ENCODE results near the gene BCCIP.

BCCIP gene

GRCh38 chr10:125797994-125798662, 25.2 kb upstream of the BCCIP start:
- DNase-seq, result no peak

DNA sequence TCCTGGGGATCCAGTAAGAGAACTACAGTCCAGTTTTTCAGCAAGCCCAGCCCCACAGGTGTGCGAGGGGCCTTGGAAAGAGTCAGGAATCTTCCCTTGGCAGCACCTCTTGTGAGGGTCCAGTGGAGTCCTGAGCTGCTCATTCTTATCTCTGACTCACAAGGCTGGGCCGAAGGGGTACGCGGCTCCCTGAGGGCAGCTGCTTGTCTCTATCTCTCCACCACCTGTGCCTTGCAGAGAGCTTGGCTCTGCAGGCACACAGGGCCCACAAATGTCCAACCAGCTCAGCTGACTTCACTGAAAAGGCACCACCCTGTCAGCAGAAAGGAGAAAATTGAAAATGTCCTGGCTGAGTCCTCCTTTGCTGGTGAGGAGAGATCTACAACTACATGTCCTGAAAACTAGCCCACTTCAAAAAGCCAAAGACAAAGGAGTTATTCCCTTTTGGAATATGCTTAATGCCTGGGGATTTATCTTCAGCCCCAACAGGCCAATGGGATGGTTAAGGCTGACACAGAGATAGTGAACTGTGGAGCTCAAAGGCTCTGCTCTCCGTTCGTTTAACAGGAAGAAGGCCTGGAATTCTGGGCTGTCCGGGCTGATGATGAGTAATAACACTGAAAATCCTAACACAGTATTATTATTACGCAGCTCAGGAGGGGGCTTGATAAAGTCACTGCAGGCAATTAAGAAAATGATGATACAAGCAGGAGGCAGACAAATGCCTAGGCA, 23.7 kb upstream of the BCCIP start:
- no peak for DNase-seq

GRCh38 chr10:125801574-125801973, 21.8 kb upstream of the BCCIP start:
- DNase-seq, result no peak

- DNase-seq, result no peak
Observed at GRCh38 chr10:125802131-125802530, 21.2 kb upstream of the BCCIP start.

GRCh38 chr10:125802739-125803138, 20.6 kb upstream of the BCCIP start:
- DNase-seq, result no peak

- DNase-seq, result no peak
Observed at GRCh38 chr10:125808047-125808446, 15.3 kb upstream of the BCCIP start.

GRCh38 chr10:125811251-125811650, 12.1 kb upstream of the BCCIP start:
- DNase-seq, result no peak

GRCh38 chr10:125812128-125812750, 11.1 kb upstream of the BCCIP start:
- DNase-seq, result no peak

- DNase-seq, result no peak
Observed at GRCh38 chr10:125815764-125816163, 7.6 kb upstream of the BCCIP start.

GRCh38 chr10:125816548-125816947, 6.8 kb upstream of the BCCIP start:
- DNase-seq, result no peak

DNA sequence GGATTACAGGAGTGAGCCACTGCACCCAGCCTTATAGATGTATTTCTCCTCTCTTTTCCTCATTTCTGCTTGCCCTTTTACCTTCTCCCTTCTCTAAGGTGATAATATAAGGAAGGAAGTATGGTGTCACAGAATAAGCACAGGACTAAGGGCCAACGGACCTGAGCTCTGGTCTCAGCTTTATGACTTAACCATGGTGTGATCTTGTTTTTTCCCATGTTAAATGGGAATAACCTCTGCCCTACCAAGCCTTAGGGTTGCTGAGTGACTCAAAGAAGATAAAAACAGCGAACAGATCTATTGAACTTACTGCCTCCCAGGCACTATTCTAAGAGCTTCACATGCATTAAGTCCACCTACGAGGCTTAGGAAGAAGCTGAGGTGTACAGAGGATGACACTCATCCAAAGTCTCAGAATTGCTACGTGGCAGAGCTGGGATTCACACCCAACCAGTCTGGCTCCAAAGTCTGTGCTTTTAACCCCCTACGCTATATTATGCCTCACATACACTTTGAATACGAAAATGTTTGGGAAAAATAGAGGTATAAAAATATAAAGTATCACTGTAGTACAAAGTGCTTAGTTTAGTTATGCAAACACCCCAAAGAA, 5.9 kb upstream of the BCCIP start:
- no peak for DNase-seq

- peak in 1 of 3 donors; percentile 10 for DNase-seq
Observed at GRCh38 chr10:125820701-125821100, 2.6 kb upstream of the BCCIP start.

- peak in 2 of 3 donors; percentile 3 to 12 for DNase-seq
Observed at GRCh38 chr10:125823663-125824251, 411 bp downstream of the BCCIP start.

DNA sequence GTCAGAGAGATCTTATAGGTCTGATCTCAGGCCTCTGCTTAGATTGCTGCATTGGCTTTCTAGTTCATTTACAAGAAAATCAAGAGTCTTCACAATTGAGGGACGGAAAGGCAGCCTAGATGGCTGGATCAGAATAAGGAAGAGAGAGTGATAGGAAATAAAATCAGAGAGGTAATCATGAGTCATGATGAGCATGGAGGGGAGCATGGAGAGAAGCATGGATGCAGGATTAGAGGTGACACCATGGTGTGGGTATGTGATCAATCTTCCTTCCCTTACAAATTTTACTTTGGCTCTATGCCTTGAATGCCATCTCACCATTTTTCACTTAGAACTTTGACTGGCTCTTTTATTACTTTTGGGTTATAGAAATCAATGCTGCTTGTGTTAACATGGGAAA, 1.4 kb downstream of the BCCIP start:
- no peak for DNase-seq

GRCh38 chr10:125827133-125827532, 3.8 kb downstream of the BCCIP start:
- DNase-seq, result peak in 1 of 3 donors; percentile 14

DNA sequence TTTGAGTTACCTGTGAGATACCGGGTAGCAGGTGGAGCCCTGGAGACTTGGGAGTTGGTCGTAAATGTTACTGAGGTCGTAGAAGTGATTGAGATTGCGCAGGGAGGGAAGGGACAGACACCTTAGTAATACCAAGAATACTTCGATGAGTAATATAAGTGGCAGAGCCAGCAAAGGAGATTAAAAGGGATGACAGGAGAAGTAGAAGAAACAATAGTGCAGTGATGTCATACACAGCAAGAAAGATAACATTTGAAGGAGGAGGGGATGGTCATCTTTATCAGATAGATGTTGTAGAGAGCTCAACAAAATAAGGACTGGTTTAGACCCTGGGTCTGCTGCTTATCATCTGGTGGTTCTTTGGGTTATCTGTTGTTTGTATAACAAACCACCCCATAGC, 5.0 kb downstream of the BCCIP start:
- DNase-seq, result no peak

- no peak for DNase-seq
Observed at GRCh38 chr10:125836746-125837145, 13.4 kb downstream of the BCCIP start.

DNA sequence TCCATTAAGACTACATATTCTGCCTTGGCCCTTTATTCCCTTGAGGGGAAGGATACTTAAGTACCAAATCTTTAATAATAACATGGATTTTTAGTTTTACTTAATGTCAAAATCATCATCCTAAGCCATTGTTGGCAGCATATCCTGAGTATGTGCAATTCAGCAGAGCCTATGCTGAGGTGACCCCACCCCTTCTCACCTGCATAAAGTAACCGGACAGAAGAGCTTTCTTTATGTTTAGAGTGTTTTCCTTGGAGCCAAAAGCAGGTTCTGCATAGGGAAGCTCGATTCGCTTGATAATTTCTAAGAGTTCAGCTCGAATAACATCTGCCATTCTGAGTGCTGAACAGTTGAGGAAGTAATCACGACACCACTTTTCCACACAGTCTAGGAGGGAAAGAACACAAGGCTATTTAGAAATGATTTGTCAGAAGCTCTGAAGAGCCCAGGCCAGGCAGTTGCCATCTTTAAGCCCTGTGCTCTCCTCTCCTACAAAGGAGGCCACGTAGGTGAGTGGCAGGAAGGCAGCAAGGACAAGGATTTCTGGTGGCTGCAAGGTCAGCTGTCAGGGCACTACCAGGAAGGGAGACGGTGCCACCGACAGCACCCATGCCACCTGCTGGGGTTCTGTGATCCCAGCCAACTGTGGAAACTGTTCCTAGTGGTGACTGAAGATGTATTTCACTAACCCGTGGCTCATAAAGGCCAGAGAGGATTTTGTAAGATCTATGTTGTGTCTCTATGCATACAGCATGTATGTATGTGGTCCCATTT, 15.6 kb downstream of the BCCIP start:
- no peak for DNase-seq

DNA sequence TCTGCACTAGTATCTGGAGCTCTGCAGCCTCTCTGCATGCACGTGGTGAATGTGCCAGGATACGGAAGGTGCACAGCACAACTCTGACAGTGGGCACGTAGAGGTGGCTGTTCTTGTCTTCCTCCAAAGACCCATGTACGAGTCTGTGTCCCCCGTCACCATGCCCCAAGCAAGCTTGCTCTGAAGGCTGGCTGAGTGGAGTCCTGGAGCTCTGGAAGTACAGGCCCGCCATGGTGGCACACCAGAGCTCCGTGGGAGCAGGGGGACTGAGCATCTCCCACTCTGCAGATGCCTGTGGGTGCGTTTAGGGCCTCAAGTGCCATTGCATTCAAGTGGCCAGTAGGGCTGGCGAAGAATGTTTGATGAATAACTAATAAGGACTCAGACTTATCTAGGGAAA, 17.1 kb downstream of the BCCIP start:
- DNase-seq, result no peak

DNA sequence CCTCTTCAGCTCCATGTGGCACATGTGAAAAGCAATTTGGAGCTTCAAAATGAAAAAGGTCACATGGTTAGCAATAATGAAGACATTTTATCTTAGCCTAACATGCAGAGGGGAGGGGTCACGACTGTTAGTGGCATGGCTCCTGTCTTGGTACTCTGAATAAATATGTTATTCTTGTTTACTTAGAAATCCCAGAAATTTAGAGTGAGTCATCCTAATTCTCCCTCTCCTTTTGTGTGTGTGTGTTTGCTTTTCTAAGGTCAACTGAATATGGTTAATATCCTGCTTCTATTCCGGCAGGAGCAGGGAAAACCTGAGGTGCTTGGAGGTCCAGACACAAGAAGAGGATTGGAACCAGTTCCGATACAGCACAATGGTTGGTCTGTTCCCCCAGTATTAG, 17.6 kb downstream of the BCCIP start:
- no peak for DNase-seq

DNA sequence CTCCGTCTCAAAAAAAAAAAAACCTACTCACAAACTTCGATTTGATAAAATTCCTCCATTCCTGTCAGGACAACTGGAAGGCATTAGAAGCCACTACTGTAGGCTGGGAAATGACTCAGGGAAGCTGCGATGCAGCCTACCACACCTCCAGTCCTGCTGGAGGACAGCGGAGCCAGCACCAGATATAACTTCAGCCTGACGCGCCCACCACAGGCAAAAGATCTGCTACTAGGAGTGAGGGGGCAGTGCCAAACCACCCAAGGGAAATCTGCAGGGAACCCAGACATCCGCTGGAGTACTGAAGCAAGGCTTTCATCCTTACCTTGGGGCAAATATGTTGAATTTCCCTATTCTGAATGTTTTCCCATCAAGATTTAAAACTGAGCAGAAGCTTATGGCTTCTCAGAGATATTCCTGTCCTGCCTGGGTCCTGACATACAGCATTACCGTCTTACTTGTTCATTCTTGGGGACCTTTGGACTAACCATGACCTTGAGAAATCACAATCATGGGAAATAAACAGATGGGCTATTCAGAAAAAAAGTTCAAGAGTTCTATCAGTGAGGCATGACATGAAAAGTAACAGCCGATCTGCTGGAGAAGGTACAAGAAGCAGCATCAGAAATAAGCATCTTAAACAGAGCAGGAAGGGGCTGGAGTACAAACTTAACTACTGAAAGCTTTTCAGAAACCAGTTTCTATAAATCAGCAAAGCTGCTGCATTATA, 20.4 kb downstream of the BCCIP start:
- no peak for DNase-seq

- no peak for DNase-seq
Observed at GRCh38 chr10:125844751-125845221, 21.4 kb downstream of the BCCIP start.

Measured in suppressor macrophage treated with lipopolysaccharide for 1 hour (primary cell).